Measurements from ENCODE around the gene IFNLR1.

- TF ChIP-seq, protein P1, sequence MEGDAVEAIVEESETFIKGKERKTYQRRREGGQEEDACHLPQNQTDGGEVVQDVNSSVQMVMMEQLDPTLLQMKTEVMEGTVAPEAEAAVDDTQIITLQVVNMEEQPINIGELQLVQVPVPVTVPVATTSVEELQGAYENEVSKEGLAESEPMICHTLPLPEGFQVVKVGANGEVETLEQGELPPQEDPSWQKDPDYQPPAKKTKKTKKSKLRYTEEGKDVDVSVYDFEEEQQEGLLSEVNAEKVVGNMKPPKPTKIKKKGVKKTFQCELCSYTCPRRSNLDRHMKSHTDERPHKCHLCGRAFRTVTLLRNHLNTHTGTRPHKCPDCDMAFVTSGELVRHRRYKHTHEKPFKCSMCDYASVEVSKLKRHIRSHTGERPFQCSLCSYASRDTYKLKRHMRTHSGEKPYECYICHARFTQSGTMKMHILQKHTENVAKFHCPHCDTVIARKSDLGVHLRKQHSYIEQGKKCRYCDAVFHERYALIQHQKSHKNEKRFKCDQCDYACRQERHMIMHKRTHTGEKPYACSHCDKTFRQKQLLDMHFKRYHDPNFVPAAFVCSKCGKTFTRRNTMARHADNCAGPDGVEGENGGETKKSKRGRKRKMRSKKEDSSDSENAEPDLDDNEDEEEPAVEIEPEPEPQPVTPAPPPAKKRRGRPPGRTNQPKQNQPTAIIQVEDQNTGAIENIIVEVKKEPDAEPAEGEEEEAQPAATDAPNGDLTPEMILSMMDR (IDR thresholded peaks at IDR 0.05) = no peak
- TF ChIP-seq POLR2A (IDR thresholded peaks at IDR 0.05) = no peak
Observed at GRCh38 chr1:24134376-24134775, 52.7 kb downstream of the IFNLR1 start.

All from testis (tissue), 2 donors.